GM21381 (cell line): ENCODE measurements around the gene TLX2.

Experiments used
- ATAC-seq: cut with Tn5 transposase; IDR thresholded peaks from one replicate; pipeline ENCODE4 v1.9.1; 2021; ENCODE audit warnings: mild to moderate bottlenecking, moderate library complexity; ENCODE audit not compliant: unreplicated experiment

Gene TLX2

GRCh38 chr2:74530239-74531187 lies 16.3 kb downstream of the TLX2 start:
- peak; percentile 27 for ATAC-seq

GRCh38 chr2:74531666-74532065 lies 17.4 kb downstream of the TLX2 start:
- no peak for ATAC-seq

- no peak for ATAC-seq
These were observed 18.0 kb downstream of the TLX2 start for GRCh38 chr2:74532222-74532621.

GRCh38 chr2:74533464-74533863 lies 19.2 kb downstream of the TLX2 start:
- no peak for ATAC-seq

DNA sequence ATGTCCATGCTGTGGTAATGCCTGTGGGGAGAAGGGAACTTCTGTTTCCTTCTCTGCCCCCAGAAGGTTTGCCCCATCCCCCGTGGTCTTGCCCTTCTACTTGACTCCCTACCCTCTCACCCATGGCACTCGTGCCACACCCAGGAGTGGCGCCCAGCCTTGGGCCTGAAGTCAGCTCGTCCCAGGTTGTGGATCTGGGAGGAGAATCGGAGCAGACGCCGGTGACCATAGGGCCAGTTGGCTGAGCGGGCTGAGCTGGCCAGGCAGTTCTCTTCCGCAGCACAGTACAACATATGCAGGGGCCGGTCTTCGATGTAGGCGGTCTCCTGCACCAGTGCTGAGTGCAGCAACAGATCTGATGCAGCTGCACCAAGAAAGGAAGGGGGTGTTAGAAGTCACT lies 20.2 kb downstream of the TLX2 start:
- ATAC-seq, result no peak

DNA sequence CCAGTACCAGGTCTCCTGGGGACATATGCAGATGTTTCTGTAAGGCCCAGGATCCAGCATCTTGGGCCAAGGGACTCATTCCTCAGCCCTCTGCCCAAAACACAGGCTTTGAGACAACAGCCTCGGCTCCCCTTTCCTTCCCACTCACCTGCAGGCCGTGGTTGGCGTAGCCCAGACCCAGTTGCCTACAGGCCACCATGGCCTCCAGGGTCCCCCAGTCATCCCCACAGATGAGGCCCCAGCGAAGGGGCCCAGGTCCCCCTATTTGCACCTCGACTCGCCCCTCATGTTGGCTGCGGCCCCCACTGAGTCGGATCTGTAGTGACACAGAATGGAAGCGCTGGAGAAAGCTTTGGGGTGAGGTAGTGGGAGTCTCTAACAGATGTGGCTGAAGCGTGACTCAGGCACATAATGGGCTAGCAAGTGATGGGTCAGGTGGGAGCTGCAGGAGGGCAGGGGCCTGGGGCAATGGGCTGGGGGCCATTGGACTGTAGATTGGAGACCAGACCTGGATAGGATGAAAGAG lies 21.3 kb downstream of the TLX2 start:
- ATAC-seq, result no peak

- no peak for ATAC-seq
These were observed 22.1 kb downstream of the TLX2 start for GRCh38 chr2:74536166-74536950.

DNA sequence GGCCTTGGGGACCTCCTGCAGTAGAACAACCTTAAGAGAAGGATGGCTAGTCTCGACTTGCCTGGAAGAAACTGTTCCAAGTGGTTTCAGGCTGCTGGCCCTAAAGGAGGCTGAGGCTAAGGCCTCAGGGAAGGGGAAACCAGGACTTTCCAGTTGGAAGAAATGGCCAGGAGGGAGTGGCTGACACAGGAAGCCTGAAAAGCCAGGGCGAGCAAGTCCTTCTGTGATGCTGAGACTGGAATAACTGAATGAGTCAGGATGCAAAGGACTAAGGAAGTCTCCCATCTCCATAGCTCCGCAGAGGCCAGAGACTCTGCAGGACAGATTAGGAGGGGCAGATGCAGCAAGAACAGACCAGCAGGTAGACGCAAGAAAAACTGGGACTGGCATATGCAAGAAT lies 22.9 kb downstream of the TLX2 start:
- no peak for ATAC-seq

DNA sequence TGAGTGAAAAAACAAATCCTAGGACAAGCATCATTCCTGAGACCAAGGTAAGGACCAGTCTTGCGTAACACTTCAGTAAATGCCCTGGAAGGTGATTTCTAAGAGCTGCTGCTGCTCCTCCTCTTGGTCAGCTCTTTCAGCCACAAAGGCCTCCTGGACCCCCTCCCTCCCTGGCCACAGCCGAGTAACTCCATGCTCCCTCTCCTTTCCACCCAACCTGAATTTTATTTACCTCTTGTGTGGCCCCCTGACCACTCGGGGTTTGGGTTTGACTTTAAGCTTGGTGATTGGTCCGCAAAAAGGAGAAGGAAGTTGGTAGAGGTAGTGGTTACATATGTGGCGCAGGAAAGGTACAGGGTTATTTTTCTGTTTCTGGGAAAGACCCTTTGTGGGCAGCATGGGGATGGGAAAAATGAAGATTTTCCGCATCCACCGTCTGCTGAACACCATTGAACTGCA lies 24.7 kb downstream of the TLX2 start:
- ATAC-seq, result no peak

GRCh38 chr2:74540291-74540690 lies 26.0 kb downstream of the TLX2 start:
- ATAC-seq, result no peak

GRCh38 chr2:74542978-74543377 lies 28.7 kb downstream of the TLX2 start:
- ATAC-seq, result no peak

GRCh38 chr2:74544634-74545033 lies 30.4 kb downstream of the TLX2 start:
- ATAC-seq, result no peak

GRCh38 chr2:74546004-74546403 lies 31.8 kb downstream of the TLX2 start:
- no peak for ATAC-seq

GRCh38 chr2:74548285-74548899 lies 34.1 kb downstream of the TLX2 start:
- no peak for ATAC-seq

- no peak for ATAC-seq
These were observed 34.9 kb downstream of the TLX2 start for GRCh38 chr2:74548900-74549826.

DNA sequence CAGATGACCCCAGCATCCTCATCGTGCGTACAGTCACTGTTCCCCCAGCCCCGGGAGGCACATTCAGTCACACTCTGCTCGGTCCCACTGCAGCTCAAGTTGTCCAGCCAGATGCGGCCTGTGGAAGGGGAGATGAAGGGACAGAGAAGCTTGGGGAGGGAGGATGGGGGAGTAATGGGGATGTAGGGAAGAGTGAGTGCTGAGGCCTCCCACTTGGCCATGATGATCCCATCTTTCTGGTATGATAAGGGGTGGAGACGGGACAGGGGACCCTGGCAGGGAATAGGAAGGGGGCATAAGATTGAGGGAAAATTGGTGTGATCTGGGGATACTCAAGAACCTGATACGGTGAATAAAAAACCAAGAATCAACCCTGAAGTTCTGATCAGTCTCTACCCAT lies 36.0 kb downstream of the TLX2 start:
- ATAC-seq, result no peak

- no peak for ATAC-seq
These were observed 37.3 kb downstream of the TLX2 start for GRCh38 chr2:74551530-74551929.

- ATAC-seq, result no peak
These were observed 38.0 kb downstream of the TLX2 start for GRCh38 chr2:74551942-74552913.
